Tibial nerve (tissue), 4 donors: ENCODE data around the gene DYNLT5. TPM values are rescaled to one million over a fixed set of nuclear protein-coding genes. Genes with fewer than 3 reads are reported as not detected.
"Not testable (repeated sequence)": the region's sequence is repeated elsewhere in the genome, so short reads cannot be mapped to it uniquely, and the experiment has no call there.

Experiments
- DNase-seq, 2 donors: peaks; one replicate each; pipeline ENCODE4 v3.0.0-alpha.2; 2019; ENCODE audit warnings: low spot score in 2 of 2
- H3K27ac ChIP-seq, 4 donors: fragments of 200-600 bp; sonication (generic) in 3 of 4; one replicate each; pipeline ENCODE4 v1.5.1; 2017 to 2019; ENCODE audit warnings: mild to moderate bottlenecking in 1 of 4
- H3K27me3 ChIP-seq, 2 donors: fragments of 200-600 bp; sonication (generic) in 1 of 2; one replicate each; pipeline versions ENCODE4 v1.5.1 to v1.6.0; 2017 to 2019
- H3K36me3 ChIP-seq, 3 donors: fragments of 200-600 bp; sonication (generic); one replicate each; pipeline ENCODE4 v1.5.1; 2018 to 2019
- H3K4me1 ChIP-seq, 4 donors: fragments of 200-600 bp; sonication (generic) in 3 of 4; one replicate each; pipeline ENCODE4 v1.5.1; 2017 to 2019
- H3K4me3 ChIP-seq, 4 donors: fragments of 200-600 bp; sonication (generic) in 3 of 4; one replicate each; pipeline ENCODE4 v1.5.1; 2017 to 2019; ENCODE audit warnings: mild to moderate bottlenecking in 1 of 4, moderate library complexity in 1 of 4
- H3K9me3 ChIP-seq, 4 donors: fragments of 200-600 bp; sonication (generic) in 3 of 4; one replicate each; pipeline ENCODE4 v1.5.1; 2017 to 2019
- CTCF ChIP-seq, 5 experiments: fragments of 200-600 bp in 3 of 5; fragments of 450-650 bp in 2 of 5; sonication (generic) in 3 of 5; IDR thresholded peaks; one replicate each; pipeline ENCODE4 v1.5.1; 2016 to 2019; ENCODE audit warnings: antibody characterized with exemption in 5 of 5, mild to moderate bottlenecking in 3 of 5, moderate library complexity in 2 of 5
- EP300 ChIP-seq, 2 donors: sonication (generic); formaldehyde crosslinking; IDR thresholded peaks; one replicate each; pipeline ENCODE4 v1.6.1; 2017; ENCODE audit warnings: antibody characterized with exemption in 2 of 2, mild to moderate bottlenecking in 1 of 2
- POLR2A ChIP-seq, 2 donors: fragments of 450-650 bp; IDR thresholded peaks; one replicate each; pipeline ENCODE4 v1.6.1; 2017; ENCODE audit warnings: antibody characterized with exemption in 2 of 2, mild to moderate bottlenecking in 2 of 2, moderate library complexity in 2 of 2
- WGBS, 2 donors: methylation state at CpG; one replicate each; pipeline ENCODE4 v1.1.5; 2018; 5-methylcytosine and 5-hydroxymethylcytosine counted together
- total RNA-seq, 4 donors: library from RNA; depleted of rRNA; stranded (reverse); fragments of >200 nt; gene quantifications; one replicate each; pipeline ENCODE4 v1.1.0, GENCODE V29; 2016

DYNLT5 gene
- total RNA-seq, 4 donors from 2014 or later = 0.78 to 6.3 (median 4.5) TPM; not detected in 1

GRCh38 chr1:66729523-66729922, 22.7 kb upstream of the DYNLT5 start:
- H3K4me1 ChIP-seq = peaks cover 0 to 6% (median 0%) of the 10 kb centered on the region in 4 donors
- no peak for DNase-seq
- no peaks in the 10 kb centered on the region for H3K36me3 ChIP-seq
- WGBS, 2 donors = 71 to 83% methylated on average over 3 of the region's 3 CpGs
- no peak overlapping the region for H3K4me3 ChIP-seq
- no peak overlapping the region for H3K27ac ChIP-seq
- H3K9me3 ChIP-seq = no peaks in the 10 kb centered on the region
- TF ChIP-seq EP300 (IDR thresholded peaks at IDR 0.05) (no peak), POLR2A (IDR thresholded peaks at IDR 0.05) (no peak), CTCF (IDR thresholded peaks at IDR 0.05) (no peak)
- no peaks in the 10 kb centered on the region for H3K27me3 ChIP-seq

GRCh38 chr1:66730462-66730861, 21.8 kb upstream of the DYNLT5 start:
- Histone ChIP-seq H3K4me3 (no peak overlapping the region), H3K27ac (no peak overlapping the region), H3K9me3 (no peaks in the 10 kb centered on the region), H3K27me3 (no peaks in the 10 kb centered on the region), H3K4me1 (peaks cover 0 to 4% (median 0%) of the 10 kb centered on the region in 4 donors), H3K36me3 (no peaks in the 10 kb centered on the region)
- no peak for TF ChIP-seq EP300 (IDR thresholded peaks at IDR 0.05)
- no peak for TF ChIP-seq POLR2A (IDR thresholded peaks at IDR 0.05)
- no peak for TF ChIP-seq CTCF (IDR thresholded peaks at IDR 0.05)
- DNase-seq = no peak
- 78% methylated on average over 2 of the region's 2 CpGs for WGBS, 2 donors

- TF ChIP-seq POLR2A (IDR thresholded peaks at IDR 0.05) = no peak
- no peak for TF ChIP-seq EP300 (IDR thresholded peaks at IDR 0.05)
- TF ChIP-seq CTCF (IDR thresholded peaks at IDR 0.05) = no peak
- Histone ChIP-seq H3K9me3 (no peaks in the 10 kb centered on the region), H3K27me3 (no peaks in the 10 kb centered on the region), H3K27ac (no peak overlapping the region), H3K36me3 (no peaks in the 10 kb centered on the region), H3K4me1 (no peaks in the 10 kb centered on the region), H3K4me3 (no peak overlapping the region)
- WGBS, 2 donors = 82% methylated on average over 4 of the region's 4 CpGs
- no peak for DNase-seq
Observed at GRCh38 chr1:66731170-66731865, 20.9 kb upstream of the DYNLT5 start.

GRCh38 chr1:66732407-66733166, 19.7 kb upstream of the DYNLT5 start:
- Histone ChIP-seq H3K9me3 (no peaks in the 10 kb centered on the region), H3K27me3 (no peaks in the 10 kb centered on the region), H3K27ac (no peak overlapping the region), H3K4me3 (no peak overlapping the region), H3K36me3 (no peaks in the 10 kb centered on the region), H3K4me1 (no peaks in the 10 kb centered on the region)
- TF ChIP-seq POLR2A (IDR thresholded peaks at IDR 0.05) = no peak
- TF ChIP-seq EP300 (IDR thresholded peaks at IDR 0.05) = no peak
- no peak for TF ChIP-seq CTCF (IDR thresholded peaks at IDR 0.05)
- WGBS, 2 donors = 0 to 47% methylated on average over 1 of the region's 1 CpG
- DNase-seq = no peak

- 75 to 77% methylated on average over 7 of the region's 7 CpGs for WGBS, 2 donors
- no peak for TF ChIP-seq EP300 (IDR thresholded peaks at IDR 0.05)
- no peak for TF ChIP-seq POLR2A (IDR thresholded peaks at IDR 0.05)
- no peak for TF ChIP-seq CTCF (IDR thresholded peaks at IDR 0.05)
- H3K4me3 ChIP-seq = no peak overlapping the region
- no peaks in the 10 kb centered on the region for H3K36me3 ChIP-seq
- no peaks in the 10 kb centered on the region for H3K4me1 ChIP-seq
- no peaks in the 10 kb centered on the region for H3K9me3 ChIP-seq
- H3K27ac ChIP-seq = no peak overlapping the region
- DNase-seq = no peak
- H3K27me3 ChIP-seq = no peaks in the 10 kb centered on the region
Observed at GRCh38 chr1:66733348-66734017, 18.8 kb upstream of the DYNLT5 start.

GRCh38 chr1:66734531-66734930, 17.7 kb upstream of the DYNLT5 start:
- H3K4me3 ChIP-seq, DNase-seq, H3K9me3 ChIP-seq, H3K27ac ChIP-seq, H3K4me1 ChIP-seq, H3K36me3 ChIP-seq, H3K27me3 ChIP-seq: not testable (repeated sequence)
- WGBS, 2 donors = 68 to 75% methylated on average over 6 of the region's 6 CpGs
